ENCODE results near the gene ERC2. TPM values are rescaled to one million over a fixed set of nuclear protein-coding genes. Genes with fewer than 3 reads are reported as not detected.

ERC2 gene
- total RNA-seq, 1 experiment from 2014 or later, result 1.2 TPM

DNA sequence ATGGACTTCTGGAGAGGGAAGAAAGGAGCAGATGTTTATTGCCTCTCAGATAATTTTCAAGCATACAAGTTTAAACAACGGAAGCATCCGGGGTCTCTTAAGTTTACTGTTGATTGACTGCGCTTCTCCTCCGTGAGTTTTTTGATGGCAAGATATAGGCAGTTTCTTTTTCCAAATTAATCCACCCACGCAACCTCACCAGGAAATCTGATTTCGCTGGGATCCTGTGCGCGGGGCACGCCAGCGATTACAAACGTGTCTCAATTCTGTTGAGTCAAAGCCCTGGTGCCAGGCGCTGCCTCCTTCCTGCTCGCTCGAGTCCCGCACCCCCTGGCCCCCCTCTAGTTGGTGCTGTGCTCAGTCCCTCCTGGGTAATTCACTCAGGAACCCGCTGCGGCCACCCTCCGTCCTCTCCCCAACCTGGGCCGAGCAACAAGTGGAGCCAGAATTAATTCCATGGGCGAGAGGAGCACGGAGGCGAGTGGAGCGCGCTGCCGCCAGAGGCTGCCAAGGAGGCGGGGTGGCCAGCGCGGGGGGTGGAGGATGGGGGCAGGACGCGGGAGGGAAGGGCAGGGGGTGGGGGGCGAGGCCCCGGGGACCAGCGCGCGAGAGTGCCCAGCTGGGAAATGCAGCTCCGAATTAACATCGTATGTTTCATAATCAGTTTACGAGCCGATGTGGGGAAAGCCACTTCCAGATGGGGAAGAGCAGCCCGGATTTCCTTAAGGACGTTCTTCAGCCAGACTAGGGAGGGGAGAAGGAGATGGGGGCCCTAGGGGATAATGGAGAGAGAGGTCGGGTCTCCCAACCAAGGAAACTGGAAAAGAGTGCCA is 987.1 kb downstream of the ERC2 start:
- peak; percentile 71 for DNase-seq (ENCODE audit: low read depth)

DNA sequence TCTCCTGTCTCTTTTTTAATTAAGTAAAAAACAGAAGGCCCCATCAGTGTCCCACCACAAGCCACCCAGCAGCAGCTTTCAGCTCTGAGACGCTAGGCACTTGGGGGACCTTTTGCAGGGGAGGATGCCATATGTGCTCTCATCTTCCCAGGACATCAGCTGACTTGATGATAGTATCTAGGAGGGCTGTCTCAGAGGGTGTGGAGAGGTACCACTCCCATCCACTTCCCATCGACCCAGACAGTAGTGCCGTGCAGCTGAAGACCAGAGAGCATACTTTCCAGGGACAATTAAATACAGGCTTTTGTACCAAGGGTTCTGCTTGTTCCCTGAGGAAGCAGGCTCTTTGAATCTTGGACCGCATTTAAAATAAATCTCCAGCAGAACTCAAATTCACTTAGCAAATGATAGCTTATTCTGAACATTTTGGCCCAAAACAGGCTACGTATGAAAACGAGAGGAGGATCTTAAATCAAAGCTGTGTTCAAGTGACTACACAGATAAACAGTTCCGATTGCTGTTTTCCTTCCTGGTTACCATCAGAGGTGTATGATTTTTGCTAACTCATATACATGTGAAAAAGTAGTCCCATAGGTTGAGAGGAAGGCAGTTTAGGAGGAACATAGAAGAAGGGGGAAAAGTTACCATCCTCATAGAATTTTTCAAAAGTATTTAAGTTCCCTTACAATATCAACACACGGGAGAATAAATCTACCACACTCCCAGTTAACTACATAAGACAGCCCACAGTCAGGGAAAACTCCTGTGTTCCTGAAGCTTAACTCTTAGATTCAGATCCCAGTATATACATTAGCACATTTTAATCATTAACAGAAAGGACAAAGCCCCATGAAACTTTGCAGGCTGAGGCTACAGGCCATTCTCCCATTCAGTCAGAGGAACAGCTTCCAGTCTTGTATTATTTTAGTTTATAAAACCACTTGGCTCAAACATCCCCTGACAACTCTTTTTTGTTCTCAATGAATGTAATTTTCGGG is 990.7 kb downstream of the ERC2 start:
- DNase-seq (ENCODE audit: low read depth), result peak; percentile 36

DNA sequence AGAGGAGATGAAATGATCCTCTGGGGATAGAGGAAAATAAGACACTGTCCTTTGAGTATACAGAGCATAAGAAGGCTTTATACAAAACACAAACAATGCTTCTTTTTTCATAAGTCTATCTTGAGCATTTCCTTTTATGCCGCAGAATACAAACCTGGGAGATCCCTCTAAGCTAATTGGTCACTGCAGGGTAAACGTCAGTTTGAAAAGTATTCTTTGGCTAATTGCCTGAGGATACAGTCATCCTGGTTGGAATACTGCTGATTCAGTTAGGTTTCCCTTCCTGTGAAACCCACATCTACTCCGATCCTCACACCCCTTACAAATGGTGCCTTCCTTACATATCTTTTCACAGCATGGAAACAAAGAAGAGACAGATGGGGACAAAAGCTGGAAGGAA is 991.8 kb downstream of the ERC2 start:
- DNase-seq (ENCODE audit: low read depth), result peak; percentile 90

DNA sequence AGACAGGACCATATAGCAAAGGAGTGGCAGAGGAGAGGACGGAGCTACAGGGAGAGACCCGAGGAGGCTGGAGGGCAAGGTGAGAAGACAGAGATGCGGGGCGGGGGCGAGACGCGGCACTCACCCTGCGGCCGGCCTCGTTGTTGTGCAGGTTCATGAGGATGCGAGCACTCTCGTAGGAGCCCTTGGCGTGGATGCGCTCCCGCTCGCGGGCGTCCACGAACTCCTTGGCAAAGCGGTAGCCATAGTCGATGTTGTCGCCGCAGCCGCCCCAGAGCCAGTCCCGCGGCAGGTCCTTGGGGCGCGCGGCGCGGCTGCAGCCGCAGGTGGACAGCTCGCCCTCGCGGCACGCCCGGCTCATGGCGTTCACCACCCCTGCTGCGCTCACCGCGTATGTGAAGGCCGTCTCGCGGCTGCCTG is 994.0 kb downstream of the ERC2 start:
- no peak for DNase-seq (ENCODE audit: low read depth)

DNA sequence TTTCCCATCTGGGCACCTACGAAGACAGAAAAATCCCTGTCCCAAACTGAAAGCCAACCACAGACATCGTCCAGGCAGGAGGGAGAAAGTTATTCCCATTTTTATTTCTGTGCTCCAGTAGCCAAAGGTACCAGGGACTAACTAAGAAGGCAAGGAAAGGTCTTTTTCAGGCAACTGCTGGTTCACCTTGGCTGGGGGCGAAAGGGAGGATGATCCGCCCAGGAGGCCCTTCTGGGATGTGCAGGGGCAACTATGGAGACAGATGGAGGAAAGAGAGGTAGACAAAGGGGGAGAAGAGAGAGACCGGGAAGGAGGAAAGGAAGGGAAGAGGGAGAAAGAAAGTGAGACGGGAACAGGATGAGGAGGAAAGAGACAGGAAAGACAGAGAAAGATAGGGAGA is 994.5 kb downstream of the ERC2 start:
- no peak for DNase-seq (ENCODE audit: low read depth)

DNA sequence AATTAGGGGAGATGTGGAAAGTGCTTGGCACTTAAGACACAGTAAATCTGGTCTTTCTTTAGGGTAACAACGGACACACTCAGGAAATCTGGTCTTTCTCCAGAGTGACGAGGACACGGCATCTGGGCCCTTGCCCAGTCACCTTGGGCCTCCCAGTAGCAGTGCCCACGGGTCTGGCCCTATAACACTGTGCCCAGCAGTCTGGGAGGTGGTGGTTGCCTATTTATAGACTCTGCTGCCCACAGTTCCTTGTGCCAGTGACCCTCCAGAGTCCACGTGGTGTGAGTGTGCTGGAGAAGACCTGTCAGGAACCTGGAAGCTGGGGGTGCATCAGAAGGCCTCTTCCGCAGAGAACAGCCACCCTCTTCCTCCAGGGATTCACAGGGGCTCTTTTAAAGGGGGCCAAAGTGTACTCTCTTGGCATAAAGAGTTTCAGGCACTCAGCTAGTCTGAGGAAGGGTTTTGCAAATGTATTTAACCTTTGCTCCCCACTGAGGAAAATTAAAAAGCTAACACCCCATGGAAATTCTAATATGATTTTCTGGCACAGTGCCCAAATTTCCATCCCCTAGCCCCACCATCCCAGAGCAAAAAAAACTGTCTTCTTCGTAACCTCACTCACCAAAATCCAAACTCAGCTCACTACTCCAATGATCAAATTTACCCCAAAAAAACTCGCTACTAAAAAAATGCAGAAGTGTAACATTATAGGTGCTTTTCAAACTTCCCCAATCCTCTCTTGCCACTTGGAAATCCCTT is 996.6 kb downstream of the ERC2 start:
- peak; percentile 22 for DNase-seq (ENCODE audit: low read depth)

DNA sequence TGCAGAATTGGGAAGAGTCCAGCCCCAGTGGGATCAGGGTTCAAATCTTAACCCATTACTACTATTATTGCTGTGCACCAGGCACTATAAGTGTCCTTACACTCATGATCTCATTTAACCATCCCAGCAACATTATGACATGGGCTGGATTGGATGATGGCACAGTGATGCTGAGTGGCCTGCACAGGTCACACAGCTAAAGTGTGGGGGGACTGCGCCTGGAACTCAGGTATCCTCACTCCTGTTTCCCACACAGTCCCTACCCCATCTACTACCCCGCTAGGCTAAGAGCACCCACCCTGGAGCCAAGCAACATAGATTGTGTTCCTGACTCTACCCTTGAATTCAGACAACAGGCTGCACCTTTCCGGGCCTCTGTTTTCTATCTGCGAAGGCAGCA is 997.2 kb downstream of the ERC2 start:
- DNase-seq (ENCODE audit: low read depth), result no peak

DNA sequence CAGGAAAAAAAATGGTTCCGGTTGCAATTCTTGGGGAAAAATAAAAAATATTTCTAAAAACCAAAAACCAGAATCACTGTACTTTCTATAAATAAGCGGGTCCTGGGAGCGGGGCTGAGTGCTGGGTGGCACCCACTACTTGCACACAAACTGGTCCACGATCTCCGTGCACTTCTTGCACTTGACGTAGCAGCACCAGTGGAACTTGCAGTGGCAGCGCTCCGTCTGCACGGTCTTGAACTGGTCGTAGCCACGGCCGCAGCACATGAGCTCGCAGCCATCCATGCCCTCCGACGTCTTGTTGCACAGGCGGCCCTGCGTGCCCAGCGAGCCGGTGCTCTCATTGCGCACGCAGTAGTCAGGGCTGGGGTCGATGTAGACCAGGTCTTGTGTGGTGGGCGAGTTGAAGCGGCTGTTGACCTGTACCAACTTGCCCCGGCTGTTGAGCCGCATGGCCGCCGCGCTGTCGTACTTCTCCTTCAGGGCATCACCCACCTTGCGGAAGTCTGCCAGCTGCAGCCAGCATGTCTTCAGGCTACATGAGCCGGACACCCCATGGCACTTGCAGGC is 998.2 kb downstream of the ERC2 start:
- no peak for DNase-seq (ENCODE audit: low read depth)

DNA sequence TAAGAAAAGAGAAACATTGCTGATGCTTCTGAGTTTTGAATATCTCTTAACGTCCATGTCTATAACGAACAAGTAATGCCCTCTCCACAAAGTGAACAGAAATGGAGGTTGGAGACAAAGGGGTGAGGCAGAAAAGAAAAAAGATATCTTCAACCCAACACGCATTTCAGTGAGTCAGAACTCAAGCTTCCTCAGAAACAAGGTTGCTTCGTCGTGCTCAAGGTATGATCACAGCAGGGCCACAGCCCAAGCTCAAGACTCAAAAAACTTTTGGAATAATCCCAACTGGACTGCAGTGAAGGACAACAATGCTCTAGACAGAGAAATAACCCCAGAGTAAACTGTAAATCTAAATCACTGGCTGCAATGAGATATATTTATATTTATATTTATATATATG is 1000.0 kb downstream of the ERC2 start:
- DNase-seq (ENCODE audit: low read depth), result peak; percentile 72

DNA sequence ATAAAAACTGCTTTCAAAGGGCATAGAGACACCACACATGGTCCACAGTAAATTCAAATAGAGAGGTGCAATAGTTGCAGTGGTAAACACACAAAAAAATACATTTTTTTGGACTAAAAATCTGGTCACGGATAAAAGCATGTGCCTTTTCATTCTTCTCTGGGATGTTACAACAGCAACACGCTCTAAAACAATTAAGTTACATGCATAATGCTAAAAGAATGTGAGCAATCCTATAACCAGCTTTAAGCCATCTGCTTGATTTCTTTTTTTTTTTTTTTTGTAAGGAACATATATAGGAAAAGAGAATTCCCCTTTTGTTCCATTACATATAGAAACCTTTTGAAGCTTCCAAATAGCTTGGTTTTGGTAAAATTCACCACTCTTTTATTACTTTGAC is 1001.2 kb downstream of the ERC2 start:
- DNase-seq (ENCODE audit: low read depth), result no peak

DNA sequence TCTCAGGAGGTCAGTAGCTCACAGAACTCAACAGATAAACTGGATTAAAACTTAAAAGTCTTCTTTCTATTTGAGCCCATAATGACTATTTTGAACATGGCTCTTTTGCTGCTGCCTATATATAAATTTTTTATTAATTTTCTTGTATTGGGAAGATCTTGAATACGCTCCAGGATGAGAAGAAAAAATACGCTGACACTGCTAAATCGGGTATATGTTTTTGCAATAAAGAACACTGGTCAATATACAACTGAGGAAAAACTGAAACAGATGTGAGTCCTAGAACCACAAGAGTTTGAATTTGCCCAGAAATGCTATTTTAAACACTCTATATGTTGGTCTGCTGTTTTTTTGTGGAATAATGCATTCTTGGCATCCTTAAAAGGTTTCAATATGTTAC is 1001.7 kb downstream of the ERC2 start:
- DNase-seq (ENCODE audit: low read depth), result no peak

DNA sequence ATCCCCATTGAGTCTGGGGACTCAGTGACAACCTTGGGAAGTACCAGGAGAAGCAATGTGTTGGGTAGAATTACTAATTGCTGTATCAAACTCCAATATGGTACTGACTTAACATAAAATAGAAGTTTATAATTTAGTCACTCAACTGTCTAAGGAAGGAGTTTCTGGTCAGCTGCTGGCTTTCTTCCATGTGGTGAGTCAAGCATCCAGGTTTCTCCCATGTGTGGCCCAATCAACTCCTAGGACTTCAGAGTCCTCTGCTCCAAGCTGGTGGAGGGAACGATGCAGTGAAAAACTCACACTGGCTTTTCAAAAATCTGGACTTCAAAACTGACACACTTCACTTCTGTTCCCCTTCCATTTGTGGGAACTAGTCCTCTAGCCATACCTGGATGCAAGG is 1006.4 kb downstream of the ERC2 start:
- peak; percentile 91 for DNase-seq (ENCODE audit: low read depth)

DNA sequence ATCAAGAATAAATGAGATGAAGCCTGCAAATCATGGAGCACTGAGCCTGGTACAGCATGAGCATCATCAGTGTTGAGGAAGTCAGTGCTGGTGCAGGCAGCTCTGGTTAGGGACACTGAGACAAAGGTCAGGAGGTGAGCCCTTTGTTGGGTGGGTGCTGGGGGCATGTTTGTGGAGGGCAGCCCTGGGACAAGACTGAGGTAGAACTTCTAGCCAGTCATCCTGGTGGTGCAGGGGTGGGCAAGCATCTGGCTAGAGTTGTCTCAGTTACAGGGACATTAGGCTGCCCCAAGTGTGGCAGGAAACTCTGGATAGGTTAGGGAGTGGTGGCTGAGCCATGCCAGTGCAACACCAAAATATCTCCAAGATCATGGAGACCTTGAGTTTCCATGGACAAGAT is 1008.4 kb downstream of the ERC2 start:
- no peak for DNase-seq (ENCODE audit: low read depth)

Other genes with a start within 250 kb of the ERC2 start
- gene CCDC66, start 88.7 kb upstream of the ERC2 start, total RNA-seq (2014; rRNA removed; shearing (Covaris generic)), result 3.1 and 4.3 TPM in 2 replicates
- gene TASOR, start 214.8 kb upstream of the ERC2 start, total RNA-seq (2014; rRNA removed; shearing (Covaris generic)), result 57.7 and 59.4 TPM in 2 replicates